ENCODE results near the gene HMGN3. TPM values are rescaled to one million over a fixed set of nuclear protein-coding genes. Genes with fewer than 3 reads are reported as not detected.

Gene HMGN3
- total RNA-seq, 4 donors from 2014 or later, result 9.4 to 33.5 (median 21.6) TPM

DNA sequence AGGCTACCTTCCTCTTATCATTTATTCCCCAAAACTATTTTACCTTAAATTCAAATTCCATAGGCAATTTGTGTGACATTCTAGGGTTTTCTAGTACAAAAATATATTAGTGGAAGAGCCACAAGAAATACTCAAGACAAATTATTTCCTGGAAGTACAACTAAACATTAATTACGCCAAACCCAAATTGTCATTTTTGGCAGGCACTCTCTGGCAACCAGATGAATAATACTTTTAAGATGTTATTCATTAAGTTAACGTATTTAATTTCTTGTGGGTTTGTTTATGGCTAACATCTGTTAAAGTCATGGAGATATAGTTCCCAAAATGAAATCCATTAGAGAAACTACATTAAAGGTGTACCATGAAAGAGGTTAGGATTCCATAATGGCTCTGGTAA, 40.5 kb downstream of the HMGN3 start:
- Histone ChIP-seq H3K36me3 (no peaks in the 10 kb centered on the region), H3K27ac (no peak overlapping the region), H3K9me3 (peaks cover 0 to 7% of the 10 kb centered on the region in 2 donors), H3K4me3 (no peak overlapping the region), H3K27me3 (no peaks in the 10 kb centered on the region), H3K4me1 (no peaks in the 10 kb centered on the region)
- in situ Hi-C loops (cut with MboI; ENCODE audit: low pct_ligation_motif_present in 1 of 4, low pct_unique_long_range_greater_than_20kb in 1 of 4, low sequenced_read_pairs in 3 of 4) (no loop called here), intact Hi-C loops (cut with DNase I; ENCODE audit: low total_unique reads) (no loop called here)
- WGBS, 2 donors (ENCODE audit: low coverage in 1 of 2), result 79 to 82% methylated on average over 2 of the region's 2 CpGs
- no peak for DNase-seq
- TF ChIP-seq EP300 (IDR thresholded peaks at IDR 0.05; ENCODE audit: low read depth) (no peak), POLR2A (IDR thresholded peaks at IDR 0.05) (no peak), POLR2AphosphoS5 (IDR thresholded peaks at IDR 0.05) (no peak)
- TF ChIP-seq, protein P1, sequence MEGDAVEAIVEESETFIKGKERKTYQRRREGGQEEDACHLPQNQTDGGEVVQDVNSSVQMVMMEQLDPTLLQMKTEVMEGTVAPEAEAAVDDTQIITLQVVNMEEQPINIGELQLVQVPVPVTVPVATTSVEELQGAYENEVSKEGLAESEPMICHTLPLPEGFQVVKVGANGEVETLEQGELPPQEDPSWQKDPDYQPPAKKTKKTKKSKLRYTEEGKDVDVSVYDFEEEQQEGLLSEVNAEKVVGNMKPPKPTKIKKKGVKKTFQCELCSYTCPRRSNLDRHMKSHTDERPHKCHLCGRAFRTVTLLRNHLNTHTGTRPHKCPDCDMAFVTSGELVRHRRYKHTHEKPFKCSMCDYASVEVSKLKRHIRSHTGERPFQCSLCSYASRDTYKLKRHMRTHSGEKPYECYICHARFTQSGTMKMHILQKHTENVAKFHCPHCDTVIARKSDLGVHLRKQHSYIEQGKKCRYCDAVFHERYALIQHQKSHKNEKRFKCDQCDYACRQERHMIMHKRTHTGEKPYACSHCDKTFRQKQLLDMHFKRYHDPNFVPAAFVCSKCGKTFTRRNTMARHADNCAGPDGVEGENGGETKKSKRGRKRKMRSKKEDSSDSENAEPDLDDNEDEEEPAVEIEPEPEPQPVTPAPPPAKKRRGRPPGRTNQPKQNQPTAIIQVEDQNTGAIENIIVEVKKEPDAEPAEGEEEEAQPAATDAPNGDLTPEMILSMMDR (IDR thresholded peaks at IDR 0.05), result no peak

DNA sequence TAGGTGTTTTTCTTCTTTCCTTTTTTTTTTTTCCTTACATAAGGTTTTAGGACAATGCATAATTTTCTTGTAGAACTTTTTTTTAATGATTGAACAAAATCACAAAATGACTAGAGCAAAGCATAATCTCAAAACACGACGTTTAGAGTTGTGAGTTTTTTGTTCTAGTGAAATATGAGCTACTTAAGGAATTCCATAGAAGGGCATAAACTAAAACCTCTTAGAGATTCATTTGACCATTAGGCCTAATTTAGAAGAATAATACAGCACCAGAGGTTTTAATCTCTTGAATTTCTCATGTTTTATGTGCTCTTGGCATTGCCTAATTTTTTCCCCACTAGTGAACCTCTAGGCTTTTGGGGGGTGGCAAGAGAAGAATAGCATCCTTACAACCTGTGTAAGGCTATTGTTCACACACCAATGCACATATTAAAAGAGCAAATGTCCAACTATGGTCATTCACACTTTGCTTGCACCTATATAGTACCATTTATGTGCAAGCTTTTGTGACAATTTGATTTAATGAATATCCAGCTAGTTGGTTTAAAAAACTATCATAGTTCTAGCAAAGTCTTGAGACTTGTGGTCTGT, 44.6 kb downstream of the HMGN3 start:
- no peak for TF ChIP-seq EP300 (IDR thresholded peaks at IDR 0.05; ENCODE audit: low read depth)
- TF ChIP-seq, protein P1 (IDR thresholded peaks at IDR 0.05), result no peak
- TF ChIP-seq POLR2AphosphoS5 (IDR thresholded peaks at IDR 0.05), result no peak
- TF ChIP-seq POLR2A (IDR thresholded peaks at IDR 0.05), result no peak
- intact Hi-C loops (cut with DNase I; ENCODE audit: low total_unique reads), result no loop called here

DNA sequence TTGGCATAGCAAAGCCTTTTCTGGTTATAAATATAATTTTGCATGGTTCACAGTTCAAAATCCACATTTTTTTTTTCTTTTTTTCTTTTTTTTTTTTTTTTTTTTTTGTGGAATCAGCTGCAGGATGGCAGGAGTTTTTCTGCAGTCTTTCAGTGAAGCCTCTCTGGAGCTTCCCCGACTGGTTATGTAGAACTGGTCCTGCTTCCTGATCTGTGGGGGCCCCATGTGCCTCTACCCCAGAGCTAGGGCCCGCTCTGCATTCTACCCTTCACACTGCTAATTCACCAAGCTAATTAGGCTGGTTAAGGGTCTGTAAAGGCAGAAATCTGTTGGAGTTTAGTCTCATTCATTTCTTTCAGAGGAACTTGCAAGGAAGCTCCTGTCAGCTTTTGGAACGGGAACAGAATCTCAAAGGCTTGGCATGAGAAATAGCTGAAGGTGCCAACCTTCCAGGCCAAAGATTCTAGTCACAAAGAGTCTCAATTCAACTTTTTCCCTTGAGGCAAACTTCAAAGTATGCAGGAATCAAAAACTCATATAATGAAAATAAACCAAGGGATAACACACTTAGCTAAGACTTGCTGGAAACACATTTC, 45.5 kb downstream of the HMGN3 start:
- no peak for DNase-seq
- Histone ChIP-seq H3K4me1 (no peaks in the 10 kb centered on the region), H3K9me3 (peaks cover 0 to 7% of the 10 kb centered on the region in 2 donors), H3K27ac (no peak overlapping the region), H3K4me3 (no peak overlapping the region), H3K27me3 (no peaks in the 10 kb centered on the region), H3K36me3 (no peaks in the 10 kb centered on the region)
- intact Hi-C loops (cut with DNase I; ENCODE audit: low total_unique reads), result no loop called here
- TF ChIP-seq POLR2AphosphoS5 (IDR thresholded peaks at IDR 0.05) (no peak), POLR2A (IDR thresholded peaks at IDR 0.05) (no peak), EP300 (IDR thresholded peaks at IDR 0.05; ENCODE audit: low read depth) (no peak)
- TF ChIP-seq, protein P1 (IDR thresholded peaks at IDR 0.05), result no peak
- in situ Hi-C loops (cut with MboI; ENCODE audit: low pct_ligation_motif_present in 1 of 4, low pct_unique_long_range_greater_than_20kb in 1 of 4, low sequenced_read_pairs in 3 of 4), result no loop called here
- WGBS, 2 donors (ENCODE audit: low coverage in 1 of 2), result 60% methylated on average over 3 of the region's 3 CpGs; no CpG with 5 or more reads in 1 of the 2 donors

More for the DNA sequence above, 44.6 kb downstream of the HMGN3 start:
- 53 to 80% methylated on average over 2 of the region's 2 CpGs for WGBS, 2 donors (ENCODE audit: low coverage in 1 of 2)
- Histone ChIP-seq H3K9me3 (peaks cover 0 to 7% of the 10 kb centered on the region in 2 donors), H3K27me3 (no peaks in the 10 kb centered on the region), H3K27ac (no peak overlapping the region), H3K4me3 (no peak overlapping the region), H3K4me1 (no peaks in the 10 kb centered on the region), H3K36me3 (no peaks in the 10 kb centered on the region)
- DNase-seq, result no peak
- in situ Hi-C loops (cut with MboI; ENCODE audit: low pct_ligation_motif_present in 1 of 4, low pct_unique_long_range_greater_than_20kb in 1 of 4, low sequenced_read_pairs in 3 of 4), result no loop called here

DNA sequence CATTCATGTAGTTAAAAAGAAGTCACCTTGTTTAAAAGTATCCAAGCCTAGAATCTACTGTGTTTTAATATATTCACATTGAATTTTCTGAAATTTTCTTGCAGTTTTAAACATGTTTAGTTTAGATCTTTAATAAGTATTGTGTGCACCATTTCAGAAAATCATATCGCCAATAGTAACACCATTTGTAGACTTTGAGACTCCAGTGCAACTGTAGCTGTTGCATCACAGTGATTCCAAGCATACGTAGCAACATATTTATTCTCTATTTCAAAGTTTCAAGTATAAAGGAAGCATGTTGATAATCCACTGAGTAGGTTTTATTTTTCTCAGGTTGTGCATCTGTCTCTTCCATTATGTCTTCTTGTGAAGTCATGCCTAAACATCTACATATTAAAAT, 46.4 kb downstream of the HMGN3 start:
- no peaks in the 10 kb centered on the region for H3K27me3 ChIP-seq
- H3K4me3 ChIP-seq, result no peak overlapping the region
- H3K9me3 ChIP-seq, result peaks cover 0 to 7% of the 10 kb centered on the region in 2 donors
- WGBS, 2 donors (ENCODE audit: low coverage in 1 of 2), result 71 to 91% methylated on average over 2 of the region's 2 CpGs
- H3K4me1 ChIP-seq, result no peaks in the 10 kb centered on the region
- intact Hi-C loops (cut with DNase I; ENCODE audit: low total_unique reads) (no loop called here), in situ Hi-C loops (cut with MboI; ENCODE audit: low pct_ligation_motif_present in 1 of 4, low pct_unique_long_range_greater_than_20kb in 1 of 4, low sequenced_read_pairs in 3 of 4) (no loop called here)
- no peaks in the 10 kb centered on the region for H3K36me3 ChIP-seq
- no peak overlapping the region for H3K27ac ChIP-seq
- DNase-seq, result no peak
- TF ChIP-seq POLR2AphosphoS5 (IDR thresholded peaks at IDR 0.05) (no peak), EP300 (IDR thresholded peaks at IDR 0.05; ENCODE audit: low read depth) (no peak), POLR2A (IDR thresholded peaks at IDR 0.05) (no peak)
- TF ChIP-seq, protein P1 (IDR thresholded peaks at IDR 0.05), result no peak
